MCF 10A (cell line): ENCODE results near the gene NOC4L. TPM values are rescaled to one million over a fixed set of nuclear protein-coding genes. Genes with fewer than 3 reads are reported as not detected.

Experiments used
- BruUV-seq: library from RNA; stranded (reverse); fragments of 400-500 nt; replicated peaks from 2 replicates; lab custom pipeline; 2021; lab: Mats Ljungman, UMichigan
- CTCF ChIA-PET: fragments of 300-600 bp; sonication (Branson Sonifier 250); formaldehyde crosslinking; extraction: SDS; loops from one replicate; lab custom pipeline; 2021; ENCODE audit warnings: antibody characterized with exemption, inconsistent platforms; lab: Yijun Ruan, JAX
- POLR2A ChIA-PET: fragments of 300-600, 350-650 bp; sonication (Branson Sonifier 250); formaldehyde crosslinking; extraction: SDS; loops from one replicate; lab custom pipeline; 2020; ENCODE audit warnings: antibody characterized with exemption, inconsistent platforms; lab: Yijun Ruan, JAX
- DNase-seq: peaks from one replicate; pipeline ENCODE4 v3.0.0-alpha.2; 2018; ENCODE audit not compliant: unreplicated experiment
- H3K27ac Mint-ChIP-seq: one replicate; pipeline ENCODE4 v1.8.0; 2022; ENCODE audit warnings: mild to moderate bottlenecking, low read depth, mixed read lengths; ENCODE audit not compliant: unreplicated experiment
- H3K27me3 Mint-ChIP-seq: one replicate; pipeline ENCODE4 v1.8.0; 2022; ENCODE audit warnings: mixed read lengths; ENCODE audit not compliant: insufficient read depth, unreplicated experiment
- H3K36me3 Mint-ChIP-seq: one replicate; pipeline ENCODE4 v1.8.0; 2022; ENCODE audit warnings: mild to moderate bottlenecking, moderate library complexity, mixed read lengths; ENCODE audit not compliant: insufficient read depth, unreplicated experiment
- H3K4me1 Mint-ChIP-seq: one replicate; pipeline ENCODE4 v1.8.0; 2022; ENCODE audit warnings: mixed read lengths; ENCODE audit not compliant: insufficient read depth, unreplicated experiment
- H3K4me3 Mint-ChIP-seq: one replicate; pipeline ENCODE4 v1.8.0; 2022; ENCODE audit warnings: mild to moderate bottlenecking, moderate library complexity, mixed read lengths; ENCODE audit not compliant: unreplicated experiment
- H3K9me3 Mint-ChIP-seq: one replicate; pipeline ENCODE4 v1.8.0; 2022; ENCODE audit warnings: mixed read lengths; ENCODE audit not compliant: unreplicated experiment
- intact Hi-C: fragments of 100-400 bp; cut with micrococcal nuclease; formaldehyde crosslinking; loops from 2 replicates; pipeline ENCODE4 v1.14.1; 2022
- total RNA-seq: library from RNA; stranded (reverse); gene quantifications from 2 replicates; pipeline ENCODE4 v1.2.3, GENCODE V29; 2022
- TF ChIP-seq, protein P1 (sequence below): fragments of 200-600 bp; IDR thresholded peaks from one replicate; pipeline ENCODE4 v1.8.0; 2022; ENCODE audit warnings: antibody characterized with exemption, mild to moderate bottlenecking; ENCODE audit not compliant: unreplicated experiment

Gene NOC4L
- total RNA-seq, 1 experiment from 2014 or later = 32.0 TPM

GRCh38 chr12:132155771-132156572 is 11.7 kb downstream of the NOC4L start:
- no peaks in the 10 kb centered on the region for H3K27me3 Mint-ChIP-seq
- no peak for DNase-seq
- TF ChIP-seq, protein P1, sequence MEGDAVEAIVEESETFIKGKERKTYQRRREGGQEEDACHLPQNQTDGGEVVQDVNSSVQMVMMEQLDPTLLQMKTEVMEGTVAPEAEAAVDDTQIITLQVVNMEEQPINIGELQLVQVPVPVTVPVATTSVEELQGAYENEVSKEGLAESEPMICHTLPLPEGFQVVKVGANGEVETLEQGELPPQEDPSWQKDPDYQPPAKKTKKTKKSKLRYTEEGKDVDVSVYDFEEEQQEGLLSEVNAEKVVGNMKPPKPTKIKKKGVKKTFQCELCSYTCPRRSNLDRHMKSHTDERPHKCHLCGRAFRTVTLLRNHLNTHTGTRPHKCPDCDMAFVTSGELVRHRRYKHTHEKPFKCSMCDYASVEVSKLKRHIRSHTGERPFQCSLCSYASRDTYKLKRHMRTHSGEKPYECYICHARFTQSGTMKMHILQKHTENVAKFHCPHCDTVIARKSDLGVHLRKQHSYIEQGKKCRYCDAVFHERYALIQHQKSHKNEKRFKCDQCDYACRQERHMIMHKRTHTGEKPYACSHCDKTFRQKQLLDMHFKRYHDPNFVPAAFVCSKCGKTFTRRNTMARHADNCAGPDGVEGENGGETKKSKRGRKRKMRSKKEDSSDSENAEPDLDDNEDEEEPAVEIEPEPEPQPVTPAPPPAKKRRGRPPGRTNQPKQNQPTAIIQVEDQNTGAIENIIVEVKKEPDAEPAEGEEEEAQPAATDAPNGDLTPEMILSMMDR = no peak
- H3K9me3 Mint-ChIP-seq = no peaks in the 10 kb centered on the region
- no peaks in the 10 kb centered on the region for H3K36me3 Mint-ChIP-seq
- ChIA-PET CTCF (interaction anchor here (1.2 to 1.3 kb wide), 2 partner anchors 63 to 459 kb away, joined by 5 to 6 read pairs; no protein-coding TSS in a partner anchor), POLR2A (no interaction called here)
- H3K4me1 Mint-ChIP-seq = peaks cover 4% of the 10 kb centered on the region
- intact Hi-C loops = loop anchor here (2.0 to 10.0 kb wide), 4 partner anchors 63 to 459 kb away; partner anchors contain the start of genes LRCOL1 and P2RX2
- BruUV-seq = no TSS peak
- no peak overlapping the region for H3K4me3 Mint-ChIP-seq
- no peak overlapping the region for H3K27ac Mint-ChIP-seq

DNA sequence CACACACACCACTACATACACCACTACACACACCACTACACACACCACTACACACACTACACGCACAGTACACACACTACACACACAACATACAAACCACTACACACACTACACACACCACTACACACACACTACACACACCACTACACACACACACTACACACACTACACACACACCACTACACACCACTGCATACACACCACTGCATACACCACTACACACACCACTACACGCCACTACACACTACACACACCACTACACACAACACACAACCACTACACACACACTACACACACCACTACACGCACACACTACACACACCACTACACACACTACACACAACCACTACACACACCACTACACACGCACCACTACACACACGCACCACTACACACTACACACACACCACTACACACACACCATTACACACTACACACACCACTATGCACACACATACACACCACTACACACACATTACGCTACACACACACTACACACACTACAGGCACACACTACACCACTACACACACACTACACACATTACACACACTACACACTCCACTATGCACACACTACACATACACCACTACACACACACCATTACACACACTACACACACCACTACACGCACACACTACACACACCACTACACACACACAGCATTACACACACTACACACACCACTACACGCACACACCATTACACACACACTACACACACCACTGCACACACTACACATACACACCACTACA is 12.5 kb downstream of the NOC4L start:
- TF ChIP-seq, protein P1 = no peak
- BruUV-seq = no TSS peak
- DNase-seq = no peak
- CTCF ChIA-PET = no interaction called here
- POLR2A ChIA-PET = no interaction called here
- Mint-ChIP-seq H3K4me3 (no peak overlapping the region), H3K36me3 (no peaks in the 10 kb centered on the region), H3K27me3 (no peaks in the 10 kb centered on the region), H3K9me3 (no peaks in the 10 kb centered on the region), H3K4me1 (peaks cover 4% of the 10 kb centered on the region), H3K27ac (no peak overlapping the region)
- intact Hi-C loops = loop anchor here (10.0 kb wide), 1 partner anchor 458 kb away; the partner anchor contains the start of genes LRCOL1 and P2RX2

GRCh38 chr12:132157733-132158409 is 13.6 kb downstream of the NOC4L start:
- POLR2A ChIA-PET = no interaction called here
- H3K9me3 Mint-ChIP-seq = no peaks in the 10 kb centered on the region
- no peak overlapping the region for H3K4me3 Mint-ChIP-seq
- DNase-seq = no peak
- TF ChIP-seq, protein P1 = no peak
- no TSS peak for BruUV-seq
- intact Hi-C loops = loop anchor here (10.0 kb wide), 1 partner anchor 457 kb away; the partner anchor contains the start of genes LRCOL1 and P2RX2
- no peaks in the 10 kb centered on the region for H3K36me3 Mint-ChIP-seq
- peaks cover 10% of the 10 kb centered on the region for H3K4me1 Mint-ChIP-seq
- no peak overlapping the region for H3K27ac Mint-ChIP-seq
- CTCF ChIA-PET = no interaction called here
- no peaks in the 10 kb centered on the region for H3K27me3 Mint-ChIP-seq
